Stimulated activated naive CD4-positive, alpha-beta T cell (primary cell): Measurements from ENCODE around the gene ST3GAL3.
"Not testable (repeated sequence)": the region's sequence is repeated elsewhere in the genome, so short reads cannot be mapped to it uniquely, and the experiment has no call there.

ENCODE experiments used
- DNase-seq, 6 experiments: peaks; one replicate each; lab custom pipeline; 2025; lab: John Stamatoyannopoulos, UW

Gene ST3GAL3

DNA sequence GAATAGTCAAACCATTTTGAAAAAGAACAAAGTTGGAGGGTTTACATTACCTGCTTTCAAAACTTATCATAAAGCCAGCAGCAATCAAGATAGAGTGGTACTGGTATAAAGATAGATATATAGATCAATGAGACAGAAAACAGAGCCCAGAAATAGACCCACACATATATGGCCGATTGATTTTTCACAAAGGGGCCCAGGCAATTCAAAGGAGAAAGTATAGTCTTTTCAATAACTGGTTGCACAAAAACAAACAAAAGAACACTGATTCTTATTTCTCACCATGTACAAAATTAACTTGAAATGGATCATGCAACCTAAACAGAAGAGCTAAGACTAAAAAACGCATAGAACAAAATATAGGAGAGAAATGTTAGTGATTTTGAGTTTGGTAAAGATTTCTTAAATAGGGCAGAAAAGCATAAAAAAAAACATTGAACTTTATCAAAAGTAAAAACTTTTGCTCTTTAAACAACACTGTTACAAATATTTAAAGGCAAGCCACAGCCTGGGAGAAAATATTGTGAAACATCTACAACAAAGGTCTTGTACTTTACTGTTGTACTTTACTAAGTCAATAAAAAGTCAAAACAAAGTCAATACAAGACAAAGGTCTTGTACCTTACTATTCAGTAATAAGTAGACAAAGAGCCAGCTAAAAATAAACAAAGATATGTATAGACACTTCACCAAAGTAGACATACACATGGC is 50.2 kb downstream of the ST3GAL3 start:
- no peak for DNase-seq

DNA sequence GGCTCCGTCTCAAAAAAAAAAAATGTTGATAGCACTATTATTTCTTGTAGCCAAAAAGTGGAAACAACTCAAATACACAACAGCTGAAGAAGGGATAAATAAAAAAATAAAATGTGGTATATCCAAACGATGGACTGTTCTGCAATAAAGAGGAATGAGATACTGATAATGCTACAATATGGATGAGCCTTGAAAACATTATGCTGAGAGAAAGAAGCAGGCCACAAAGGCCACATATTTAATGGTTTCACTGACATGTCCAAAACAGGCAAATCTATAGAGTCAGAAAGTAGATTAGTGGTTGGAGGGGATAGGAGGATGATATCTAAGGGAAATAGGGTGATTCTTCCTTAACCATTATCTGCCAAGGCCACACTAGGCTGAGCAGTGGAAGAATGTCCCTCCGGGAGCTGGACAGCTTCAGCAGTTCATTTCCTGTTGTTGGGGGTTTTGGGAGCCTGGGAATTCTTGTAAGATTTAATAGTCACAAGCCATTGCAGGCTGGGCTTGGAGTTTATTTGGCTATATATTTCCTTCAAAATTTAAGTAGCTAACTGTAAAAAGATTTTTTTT is 53.5 kb downstream of the ST3GAL3 start:
- DNase-seq, result no peak

DNA sequence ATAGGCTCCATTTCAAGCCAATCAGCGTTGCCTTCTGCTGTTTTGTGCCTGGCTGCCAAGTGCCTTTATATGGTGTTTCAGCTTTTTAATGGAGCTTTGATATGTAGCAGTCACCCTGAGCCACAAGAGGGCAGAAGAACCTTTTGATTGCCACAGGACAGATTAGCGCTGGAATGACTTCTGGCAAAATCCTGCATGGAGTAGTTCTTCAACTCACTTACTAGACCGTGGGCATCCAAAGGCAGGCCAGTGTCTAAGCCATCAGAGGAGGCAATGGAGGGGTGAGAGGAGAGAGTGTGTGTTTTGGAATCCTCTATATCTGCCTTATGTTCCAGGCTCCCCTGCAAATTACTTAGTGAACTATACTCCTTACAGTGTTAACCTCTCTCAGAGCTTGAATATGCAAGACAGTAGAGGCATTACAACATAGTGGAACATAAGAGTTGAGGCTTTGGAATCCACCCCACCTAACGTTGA is 56.2 kb downstream of the ST3GAL3 start:
- DNase-seq, result peak in 5 of 6 experiments; percentile 2 to 58 (median 35)

DNA sequence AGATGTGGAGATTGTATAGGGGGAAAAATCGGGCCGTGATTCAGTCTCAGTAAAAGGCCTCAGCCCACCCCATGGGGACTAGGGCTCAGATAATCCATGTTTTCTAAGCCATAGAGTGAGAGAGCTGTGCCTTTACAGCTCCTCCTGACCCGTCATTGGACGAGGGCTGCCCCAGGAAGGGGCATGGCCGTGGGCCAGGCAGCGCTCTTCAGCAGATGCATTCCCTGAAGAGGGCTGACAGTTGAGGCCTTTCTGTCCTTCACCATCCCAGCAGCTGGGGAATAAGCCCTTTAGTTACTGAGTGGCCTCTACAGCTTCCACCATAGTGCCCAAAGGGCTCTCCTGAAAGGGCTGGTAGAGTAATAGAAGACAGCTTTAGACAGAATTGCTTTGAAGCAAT is 57.2 kb downstream of the ST3GAL3 start:
- no peak for DNase-seq

DNA sequence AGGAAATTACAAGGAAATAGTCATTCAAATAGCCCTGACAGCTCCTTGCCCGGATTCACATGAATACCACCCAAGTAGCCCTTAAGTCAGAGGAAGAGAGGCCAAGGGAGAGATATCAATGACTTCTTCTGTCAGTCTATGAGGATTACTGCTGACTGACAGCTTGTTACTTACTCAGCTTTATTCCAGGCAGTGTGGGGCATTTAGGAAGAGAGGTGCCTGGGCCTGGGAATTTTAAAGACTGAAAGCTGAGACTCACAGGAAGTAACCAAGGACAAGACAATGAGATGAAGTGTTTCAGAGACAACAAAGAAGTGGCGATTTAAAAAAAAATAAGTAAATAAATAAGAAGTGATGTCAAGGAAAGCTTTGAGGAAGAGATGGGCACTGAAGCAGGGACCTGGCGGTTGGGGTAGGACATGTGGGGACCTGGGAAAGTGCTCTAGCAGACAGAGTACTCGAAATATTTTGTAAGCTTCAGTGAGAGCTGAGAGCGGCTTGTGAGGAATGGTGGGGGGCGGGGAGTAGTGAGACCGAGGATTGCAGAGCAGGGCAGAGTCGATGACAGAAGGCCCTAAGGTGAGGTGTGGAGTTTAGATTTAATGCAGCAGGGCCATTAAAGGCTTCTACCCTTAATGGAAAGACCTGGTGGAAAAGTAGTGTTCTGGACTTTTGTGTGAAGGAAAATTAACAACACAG is 58.9 kb downstream of the ST3GAL3 start:
- no peak for DNase-seq

DNA sequence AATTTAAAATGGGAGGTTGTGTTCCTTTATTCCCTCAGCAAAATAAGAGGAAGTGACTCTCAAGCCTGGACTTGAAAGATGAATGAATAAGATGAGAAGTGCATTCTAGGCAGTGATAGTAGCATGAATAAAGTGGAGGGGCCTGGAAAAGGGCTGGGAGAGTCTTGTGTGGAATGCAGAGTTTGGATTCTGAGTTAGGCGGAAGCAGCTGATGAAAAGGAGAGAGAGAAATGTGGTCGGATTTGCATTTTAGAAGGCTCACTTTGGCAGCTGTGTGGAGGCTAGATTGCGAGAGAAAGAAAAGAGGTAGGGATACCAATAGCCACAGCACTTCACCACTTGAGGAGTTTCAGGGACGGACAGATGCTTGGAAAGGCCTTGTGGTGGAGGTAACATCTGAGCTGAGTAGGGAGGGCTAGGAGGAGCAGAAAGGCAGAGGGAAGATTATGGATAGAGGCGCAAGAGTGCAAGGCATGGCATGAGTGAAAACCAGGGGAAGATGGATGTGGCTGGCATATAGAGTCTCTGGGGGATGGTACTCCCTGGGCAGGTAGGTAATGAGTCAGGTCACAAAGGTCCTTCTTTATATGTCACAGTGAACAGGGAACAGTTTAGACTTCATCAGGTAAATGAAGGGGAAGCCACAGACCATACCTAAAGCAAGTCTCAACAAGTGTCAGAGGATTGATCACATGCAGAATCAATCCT is 59.6 kb downstream of the ST3GAL3 start:
- DNase-seq, result no peak

DNA sequence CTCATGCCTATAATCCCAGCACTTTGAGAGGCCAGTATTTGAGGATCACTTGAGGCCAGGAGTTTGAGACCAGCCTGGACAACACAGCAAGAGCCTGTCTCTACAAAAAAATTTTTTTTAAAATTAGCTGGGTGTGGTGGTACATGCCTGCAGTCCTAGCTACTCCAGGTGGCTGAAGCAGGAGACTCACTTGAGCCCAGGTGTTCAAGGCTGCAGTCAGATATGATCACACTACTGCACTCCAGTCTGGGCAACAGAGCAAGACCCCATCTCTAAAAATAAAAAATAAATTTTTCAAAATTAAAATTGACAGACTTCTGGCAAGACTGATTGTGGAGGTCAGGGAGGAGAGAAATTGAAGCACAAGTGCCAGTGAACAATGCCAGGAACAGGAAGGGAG is 60.8 kb downstream of the ST3GAL3 start:
- DNase-seq, result no peak

DNA sequence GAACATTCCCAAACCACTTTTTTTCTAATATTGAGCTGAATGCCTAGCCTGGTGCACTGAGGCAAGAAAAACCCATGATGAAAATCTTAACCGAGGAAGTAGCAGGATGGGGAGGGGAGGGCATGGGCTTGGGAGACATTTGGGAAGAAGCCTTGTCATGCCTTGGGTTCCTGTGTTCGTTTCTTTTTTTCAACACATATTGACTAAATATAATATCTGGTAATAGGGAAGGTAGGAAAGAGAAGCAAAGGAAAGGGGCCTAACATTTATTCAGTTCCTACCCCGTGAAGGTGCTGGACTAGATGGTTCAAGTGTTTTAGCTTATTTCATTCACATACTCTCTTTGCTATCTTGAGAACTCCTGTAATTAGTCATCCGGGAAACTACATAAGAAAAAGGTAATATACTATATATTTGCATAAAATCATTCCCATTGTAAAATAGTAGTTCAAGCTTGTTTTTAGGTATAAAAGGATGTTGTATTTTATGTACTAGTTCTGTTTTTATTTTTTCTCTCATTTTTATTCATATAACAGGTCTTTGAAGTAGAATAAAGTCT is 62.1 kb downstream of the ST3GAL3 start:
- DNase-seq, result no peak

DNA sequence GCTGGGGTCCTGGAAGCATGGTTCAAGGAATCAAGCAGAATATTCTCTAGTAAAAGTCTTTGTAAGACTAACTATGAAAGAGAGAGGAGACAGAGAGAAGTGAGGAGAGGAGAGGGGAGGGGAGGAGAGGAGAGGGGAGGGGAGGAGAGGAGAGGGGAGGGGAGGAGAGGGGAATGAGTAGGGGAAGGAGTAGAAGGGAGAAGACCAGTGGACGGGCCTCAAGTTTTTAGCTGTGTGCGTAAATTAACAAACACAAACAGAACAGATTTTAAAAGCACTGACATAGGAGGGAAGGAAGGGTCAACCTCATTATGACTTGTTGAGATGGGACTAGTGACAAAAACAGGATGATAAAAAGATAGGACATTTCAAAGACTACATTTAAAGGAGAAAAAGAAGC is 62.8 kb downstream of the ST3GAL3 start:
- DNase-seq, result no peak

DNA sequence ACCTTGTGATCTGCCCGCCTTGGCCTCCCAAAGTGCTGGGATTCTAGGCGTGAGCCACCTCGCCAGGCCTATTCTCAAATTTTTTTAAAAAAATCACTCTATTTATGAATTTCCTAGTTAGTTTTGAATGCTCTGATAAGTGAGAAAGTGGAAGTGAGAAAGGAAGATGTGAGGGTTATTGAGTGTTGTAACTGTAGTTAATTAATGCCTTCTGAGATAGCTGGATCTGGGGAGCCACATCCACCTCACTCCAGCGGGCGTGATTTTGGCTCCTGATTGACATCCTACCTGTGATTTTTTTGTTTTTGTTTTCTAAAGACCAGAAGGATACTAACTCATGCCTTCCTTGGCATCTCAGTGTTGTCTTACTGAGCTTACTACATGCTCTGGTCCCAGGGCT is 65.6 kb downstream of the ST3GAL3 start:
- DNase-seq, result no peak

DNA sequence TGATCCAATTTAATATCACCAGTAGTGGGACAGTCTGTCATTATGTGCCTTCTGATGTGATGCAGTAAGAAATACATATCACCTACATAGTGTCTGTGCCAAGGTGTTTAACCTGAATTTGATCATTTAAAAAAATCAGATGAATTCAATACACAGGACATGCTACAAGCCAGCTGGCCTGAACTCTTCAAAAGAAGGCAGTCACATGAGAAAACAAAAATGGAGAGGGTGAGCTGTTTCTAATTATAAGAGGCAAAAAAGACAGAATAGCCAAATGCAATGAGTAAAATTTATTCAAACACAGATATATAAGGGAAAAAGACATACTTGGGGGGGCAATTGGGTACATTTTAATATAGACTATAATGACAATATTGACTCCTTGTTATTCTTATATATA is 66.5 kb downstream of the ST3GAL3 start:
- DNase-seq, result no peak

DNA sequence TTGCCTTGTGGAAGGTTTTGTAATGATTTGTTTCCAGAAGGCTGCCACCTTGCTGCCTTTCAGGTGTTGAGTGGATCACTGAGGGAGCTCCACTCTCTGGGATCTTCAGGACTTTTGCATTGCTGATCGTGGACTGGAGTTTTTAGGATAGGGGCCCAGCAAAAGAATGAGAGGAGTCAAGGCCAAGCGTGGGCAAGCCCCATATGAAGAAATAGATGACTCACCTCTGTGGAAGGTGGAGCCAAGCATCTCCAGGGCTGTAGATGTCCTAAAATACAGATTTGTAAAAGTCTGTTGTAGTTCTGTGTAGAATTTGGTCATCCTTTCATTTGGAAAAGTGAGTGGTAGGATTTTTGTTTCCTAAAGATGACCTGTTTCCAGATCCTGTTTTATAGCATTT is 67.0 kb downstream of the ST3GAL3 start:
- no peak for DNase-seq

DNA sequence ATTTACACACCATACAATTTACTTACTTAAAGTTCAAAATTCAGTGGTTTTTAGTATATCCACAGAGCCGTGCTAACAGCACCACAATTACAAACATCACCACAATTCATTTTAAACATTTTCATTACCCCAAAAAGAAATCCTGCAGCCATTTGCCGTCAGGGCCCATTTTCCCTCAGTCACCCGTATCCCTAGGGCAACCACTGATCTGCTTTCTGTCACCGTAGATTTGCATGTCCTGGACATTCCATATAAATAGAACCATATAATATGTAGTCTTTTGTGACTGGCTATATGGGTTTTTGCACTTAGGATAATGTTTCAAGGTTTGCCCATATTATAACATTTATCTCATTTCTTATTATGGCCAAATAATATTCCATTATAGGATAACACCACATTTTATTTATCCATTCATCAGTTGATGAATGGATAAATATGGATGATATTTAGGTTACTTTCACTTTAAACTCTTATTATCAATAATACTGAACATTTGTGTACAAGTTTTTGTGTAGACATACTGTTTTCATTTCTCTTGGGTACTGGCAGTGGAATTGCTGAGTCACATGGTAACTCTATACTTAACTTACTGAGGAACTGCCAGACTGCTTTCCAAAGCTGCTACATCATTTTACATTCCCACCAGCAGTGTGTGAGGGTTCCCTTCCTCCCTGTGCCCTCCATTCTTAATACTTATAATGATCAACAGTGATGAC is 68.9 kb downstream of the ST3GAL3 start:
- no peak for DNase-seq

DNA sequence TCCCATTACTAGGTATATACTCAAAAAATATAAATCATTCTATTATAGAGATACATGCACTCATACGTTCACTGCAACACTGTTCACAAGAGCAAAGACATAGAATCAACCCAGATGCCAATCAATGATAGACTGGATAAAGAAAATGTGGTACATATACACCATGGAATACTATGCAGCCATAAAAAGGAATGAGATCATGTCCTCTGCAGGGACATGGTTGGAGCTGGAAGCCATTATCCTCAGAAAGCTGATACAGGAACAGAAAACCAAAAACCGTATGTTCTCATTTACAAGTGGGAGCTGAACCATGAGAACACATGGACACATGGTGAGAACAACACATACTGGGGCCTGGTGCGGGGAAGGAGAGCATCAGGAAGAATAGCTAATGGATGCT is 70.6 kb downstream of the ST3GAL3 start:
- not testable (repeated sequence) for DNase-seq

DNA sequence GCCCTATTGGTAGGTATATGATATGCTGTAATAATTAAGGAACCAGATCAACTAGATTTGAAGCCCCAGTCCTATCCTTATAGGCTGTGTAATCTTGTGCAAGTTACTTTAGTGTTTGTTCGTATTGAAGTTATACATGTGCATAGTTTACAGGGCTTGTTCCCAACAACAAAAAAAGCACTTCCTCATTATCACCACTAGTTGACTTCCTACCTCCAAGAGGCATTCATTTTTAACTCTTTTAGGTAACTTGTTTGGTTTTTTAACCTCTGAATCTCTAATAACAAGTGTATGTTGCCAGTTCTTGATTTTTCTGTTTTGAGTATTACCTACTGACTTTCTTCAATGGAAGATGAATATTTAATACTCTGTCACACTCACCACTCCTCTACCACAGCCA is 71.9 kb downstream of the ST3GAL3 start:
- DNase-seq, result no peak

DNA sequence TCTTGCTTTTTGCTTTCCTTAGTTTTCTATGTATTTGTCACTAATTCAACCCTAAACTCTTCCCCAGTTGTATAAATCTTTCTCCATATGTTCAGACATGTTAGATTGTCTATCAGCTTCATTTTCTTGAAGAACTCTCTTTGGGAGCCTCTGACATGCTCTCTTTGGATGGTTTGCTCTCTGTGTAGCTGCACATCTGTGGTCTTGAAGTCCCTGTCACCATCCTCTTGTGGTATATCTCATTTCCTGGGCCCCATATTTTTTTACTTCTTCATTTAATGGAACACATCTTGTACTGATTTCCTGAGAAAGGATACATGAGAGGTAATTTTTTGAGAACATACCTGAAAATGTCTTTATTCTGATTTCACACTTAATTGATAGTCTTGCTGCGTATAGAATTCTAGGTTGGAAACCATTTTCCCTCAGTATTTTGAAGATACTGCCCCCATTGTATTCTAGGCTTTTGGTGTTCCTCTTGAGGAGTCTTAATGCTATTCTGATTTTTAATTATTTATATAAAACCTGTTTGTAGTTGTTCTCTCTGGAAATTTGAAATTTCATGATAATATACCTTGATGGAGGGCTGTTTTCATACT is 72.6 kb downstream of the ST3GAL3 start:
- DNase-seq, result no peak

DNA sequence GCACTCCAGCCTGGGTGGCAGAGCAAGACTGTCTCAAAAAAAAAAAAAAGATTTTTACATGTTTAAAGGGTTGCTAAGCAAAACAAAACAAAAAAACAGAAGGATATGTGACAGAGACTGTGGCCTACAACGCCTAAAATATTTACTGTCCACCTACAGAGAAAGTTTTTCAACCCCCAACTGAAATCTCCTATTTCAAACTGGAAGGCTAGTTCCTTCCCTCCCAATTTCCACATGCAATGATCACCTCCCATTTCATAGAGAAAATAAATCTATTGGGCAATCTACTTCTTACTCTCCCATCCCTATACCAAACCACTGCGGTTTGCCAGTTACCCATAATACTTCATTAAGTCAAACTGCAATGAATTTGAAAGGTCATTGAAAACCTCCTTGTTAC is 74.2 kb downstream of the ST3GAL3 start:
- no peak for DNase-seq

DNA sequence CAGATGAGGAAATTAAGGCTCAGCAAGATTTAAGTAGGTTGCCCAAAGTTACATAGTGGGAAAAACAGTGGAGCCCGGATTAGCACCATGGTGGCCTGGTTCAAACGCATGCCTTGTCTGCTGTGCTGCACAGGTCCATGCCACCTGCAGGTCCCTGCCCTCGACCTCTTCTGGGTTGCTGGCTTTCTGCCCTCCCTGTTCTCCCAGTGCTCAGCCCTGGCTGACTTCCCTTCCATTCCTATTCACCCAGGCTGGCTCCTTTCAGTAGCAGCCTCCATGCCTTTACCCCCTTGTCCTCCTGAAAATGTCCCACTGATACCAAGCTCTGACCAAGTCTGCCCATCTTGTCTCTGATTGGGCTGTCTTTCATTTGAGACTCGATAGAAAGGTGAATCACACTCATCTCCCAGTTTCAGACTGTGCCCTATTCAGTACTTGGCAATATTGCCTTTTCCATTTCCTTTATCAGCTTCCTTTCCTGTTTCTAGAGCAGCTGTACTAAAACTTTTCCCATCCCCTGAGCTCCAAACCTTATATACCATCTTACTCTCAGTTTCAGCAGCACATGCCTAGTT is 75.8 kb downstream of the ST3GAL3 start:
- no peak for DNase-seq

DNA sequence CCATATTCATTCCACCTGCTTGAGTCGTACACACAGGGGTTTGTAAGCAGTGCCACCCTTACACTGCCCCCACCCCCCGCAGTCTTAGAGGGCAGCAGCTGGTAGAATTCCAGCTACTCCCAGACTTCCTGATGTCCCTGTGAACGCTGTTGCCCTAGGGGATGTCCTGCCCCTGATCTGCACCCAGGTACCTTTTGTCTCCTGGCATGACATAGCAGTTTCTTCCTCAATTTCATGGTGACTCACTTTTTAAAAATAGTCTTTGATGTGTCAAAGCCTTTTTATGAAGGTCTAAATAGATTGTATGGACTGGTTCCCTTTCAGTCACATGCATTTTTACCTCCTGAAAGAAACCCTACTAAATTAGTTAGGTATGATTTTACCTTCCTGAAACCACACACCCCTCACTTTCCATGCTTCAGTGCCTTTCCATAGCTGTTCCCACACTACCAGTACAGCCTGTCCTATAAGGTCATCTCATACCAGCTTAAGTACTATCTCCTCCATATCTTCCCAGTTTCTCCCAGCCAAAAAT is 76.4 kb downstream of the ST3GAL3 start:
- no peak for DNase-seq

DNA sequence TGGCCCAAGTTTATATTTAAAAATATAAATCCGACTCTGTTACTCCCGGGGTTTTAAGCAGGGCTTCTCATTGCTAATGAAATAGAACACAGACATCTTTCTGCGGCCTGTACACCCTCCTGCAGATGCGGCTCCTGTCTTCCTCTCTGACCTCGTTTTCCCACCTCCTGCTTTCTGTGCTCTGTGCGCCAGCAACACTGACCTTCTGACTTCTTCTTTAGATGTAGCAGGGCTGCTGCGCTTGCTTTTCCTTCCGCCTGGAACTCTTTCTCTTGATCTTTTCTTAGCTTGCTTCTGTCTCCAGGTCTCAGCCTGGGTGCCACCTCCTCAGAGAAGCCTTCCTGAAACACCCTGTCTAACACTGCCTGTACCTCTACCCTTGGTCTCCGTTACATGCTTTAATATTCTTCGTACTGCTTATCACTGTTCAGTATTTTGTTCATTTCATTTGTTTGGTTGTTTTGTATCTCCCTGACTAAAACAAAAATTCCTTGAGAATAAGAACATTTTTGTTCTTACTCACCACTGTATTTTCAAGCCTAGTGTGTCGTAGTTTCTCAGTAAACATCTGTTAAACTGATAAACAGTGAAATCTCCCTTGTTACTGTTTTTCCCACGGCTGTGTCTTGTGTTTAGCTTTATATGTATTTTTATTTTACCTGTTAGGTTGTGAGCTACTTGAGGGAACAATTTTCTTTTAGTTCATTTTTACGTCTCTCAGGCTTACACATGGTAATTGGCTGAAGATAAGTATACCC is 79.0 kb downstream of the ST3GAL3 start:
- DNase-seq, result no peak
